Measurements from ENCODE around the gene TNFRSF4. TPM values are rescaled to one million over a fixed set of nuclear protein-coding genes. Genes with fewer than 3 reads are reported as not detected.

Gene TNFRSF4
- total and polyA plus RNA-seq, 7 donors = 0.95 to 8.6 (median 1.2) TPM; not detected in 2

GRCh38 chr1:1210726-1211540 lies 3.0 kb downstream of the TNFRSF4 start:
- 81 to 93% methylated on average over 31 of the region's 31 CpGs for WGBS, 2 donors
- Histone ChIP-seq H3K4me1 (peaks cover 0 to 27% (median 26%) of the 10 kb centered on the region in 4 donors), H3K27ac (no peak overlapping the region), H3K36me3 (peaks cover 0 to 2% (median 0%) of the 10 kb centered on the region in 4 donors), H3K27me3 (peaks cover 4 to 24% (median 12%) of the 10 kb centered on the region in 3 donors), H3K9me3 (no peaks in the 10 kb centered on the region), H3K4me3 (no peak overlapping the region)
- no peak for TF ChIP-seq CTCF (IDR thresholded peaks at IDR 0.05)
- TF ChIP-seq POLR2AphosphoS5 (IDR thresholded peaks at IDR 0.05) = no peak
- TF ChIP-seq EP300 (IDR thresholded peaks at IDR 0.05) = no peak
- no peak for TF ChIP-seq POLR2A (IDR thresholded peaks at IDR 0.05)
- DNase-seq = no peak
- intact Hi-C loops (cut with DNase I) = no loop called here

- Histone ChIP-seq H3K27me3 (peaks cover 4 to 36% (median 20%) of the 10 kb centered on the region in 3 donors), H3K36me3 (no peaks in the 10 kb centered on the region), H3K9me3 (no peaks in the 10 kb centered on the region), H3K4me1 (peaks cover 0 to 29% (median 29%) of the 10 kb centered on the region in 4 donors), H3K27ac (peak overlapping the region in 1 of 4 donors; percentile 40), H3K4me3 (peak overlapping the region in 3 of 4 donors; percentile 36 to 41 (median 37))
- 35 to 44% methylated on average over 38 of the region's 38 CpGs for WGBS, 2 donors
- no peak for DNase-seq
- intact Hi-C loops (cut with DNase I) = loop anchor here (5.0 kb wide), 1 partner anchor 52 kb away; no protein-coding TSS in a partner anchor
- TF ChIP-seq POLR2AphosphoS5 (IDR thresholded peaks at IDR 0.05) (no peak), CTCF (IDR thresholded peaks at IDR 0.05) (no peak), EP300 (IDR thresholded peaks at IDR 0.05) (no peak), POLR2A (IDR thresholded peaks at IDR 0.05) (no peak)
Measured at GRCh38 chr1:1208713-1209433, 5.1 kb downstream of the TNFRSF4 start.

- Histone ChIP-seq H3K4me3 (no peak overlapping the region), H3K9me3 (no peaks in the 10 kb centered on the region), H3K36me3 (no peaks in the 10 kb centered on the region), H3K27ac (peak overlapping the region in 1 of 4 donors; percentile 40), H3K4me1 (peaks cover 0 to 29% (median 27%) of the 10 kb centered on the region in 4 donors), H3K27me3 (peaks cover 4 to 48% (median 28%) of the 10 kb centered on the region in 3 donors)
- 59 to 62% methylated on average over 11 of the region's 11 CpGs for WGBS, 2 donors
- DNase-seq = no peak
- no peak for TF ChIP-seq POLR2AphosphoS5 (IDR thresholded peaks at IDR 0.05)
- no peak for TF ChIP-seq EP300 (IDR thresholded peaks at IDR 0.05)
- no peak for TF ChIP-seq CTCF (IDR thresholded peaks at IDR 0.05)
- TF ChIP-seq POLR2A (IDR thresholded peaks at IDR 0.05) = no peak
- intact Hi-C loops (cut with DNase I) = loop anchor here (5.0 kb wide), 1 partner anchor 50 kb away; no protein-coding TSS in a partner anchor
Measured at GRCh38 chr1:1207571-1207892, 6.4 kb downstream of the TNFRSF4 start.

- Histone ChIP-seq H3K4me3 (no peak overlapping the region), H3K9me3 (no peaks in the 10 kb centered on the region), H3K27ac (no peak overlapping the region), H3K4me1 (peaks cover 0 to 29% (median 27%) of the 10 kb centered on the region in 4 donors), H3K36me3 (no peaks in the 10 kb centered on the region), H3K27me3 (peaks cover 4 to 49% (median 28%) of the 10 kb centered on the region in 3 donors)
- intact Hi-C loops (cut with DNase I) = loop anchor here (5.0 kb wide), 1 partner anchor 50 kb away; no protein-coding TSS in a partner anchor
- 40 to 54% methylated on average over 19 of the region's 19 CpGs for WGBS, 2 donors
- TF ChIP-seq POLR2AphosphoS5 (IDR thresholded peaks at IDR 0.05) (no peak), CTCF (IDR thresholded peaks at IDR 0.05) (no peak)
- no peak for DNase-seq
Measured at GRCh38 chr1:1206966-1207531, 6.9 kb downstream of the TNFRSF4 start.

All from sigmoid colon (tissue), 7 donors.